Choroid plexus epithelial cell (primary cell): ENCODE results near the gene SLC9A3.

Experiments used
- DNase-seq: peaks from one replicate; pipeline ENCODE4 v3.0.0-alpha.2; 2010; ENCODE audit warnings: low read depth
- H3K4me3 ChIP-seq: 2 replicates; pipeline ENCODE4 v1.5.1; 2011; ENCODE audit warnings: low read depth, mild to moderate bottlenecking, control low read depth, low read length, moderate library complexity
- TF ChIP-seq, protein P1 (sequence below): conservative IDR thresholded peaks from 2 replicates; pipeline ENCODE4 v1.5.1; 2011; ENCODE audit warnings: low read depth, mild to moderate bottlenecking, control low read depth, inconsistent platforms, low read length, moderate library complexity

SLC9A3 gene

DNA sequence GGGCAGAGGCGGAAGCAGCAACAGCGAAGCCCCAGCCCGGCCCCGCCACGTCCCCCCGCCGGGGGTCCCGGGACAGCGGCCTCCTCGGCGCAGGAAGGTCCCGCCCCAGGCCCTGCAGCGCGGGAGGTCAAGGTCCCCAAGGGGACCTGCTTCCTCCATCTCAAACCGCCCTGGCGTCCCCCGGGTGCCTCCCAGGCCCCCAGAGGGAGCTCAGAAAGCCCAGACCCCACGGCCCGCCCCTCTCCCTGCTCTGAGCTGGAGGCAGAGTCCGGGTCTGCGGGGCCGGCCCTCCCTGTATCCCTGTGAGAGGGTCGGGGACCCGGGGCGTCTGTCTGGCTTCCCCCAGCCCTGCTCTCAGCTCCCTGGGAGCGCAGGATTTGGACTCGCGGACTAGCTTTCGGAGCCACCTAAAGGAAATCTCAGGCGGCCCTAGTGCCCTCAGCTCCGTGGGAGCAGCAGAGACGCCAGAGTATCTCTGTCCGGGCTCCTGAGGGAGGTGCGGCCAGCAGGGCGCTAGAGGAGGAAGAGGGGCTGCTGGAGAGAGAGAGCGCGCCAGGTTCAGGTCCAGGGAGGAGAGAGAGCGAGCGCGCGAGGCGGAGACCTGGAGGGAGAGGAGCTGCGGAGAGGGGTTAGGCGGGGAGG lies 50.6 kb downstream of the SLC9A3 start:
- H3K4me3 ChIP-seq, result peak overlapping the region; percentile 71
- DNase-seq, result peak; percentile 49
- TF ChIP-seq, protein P1, sequence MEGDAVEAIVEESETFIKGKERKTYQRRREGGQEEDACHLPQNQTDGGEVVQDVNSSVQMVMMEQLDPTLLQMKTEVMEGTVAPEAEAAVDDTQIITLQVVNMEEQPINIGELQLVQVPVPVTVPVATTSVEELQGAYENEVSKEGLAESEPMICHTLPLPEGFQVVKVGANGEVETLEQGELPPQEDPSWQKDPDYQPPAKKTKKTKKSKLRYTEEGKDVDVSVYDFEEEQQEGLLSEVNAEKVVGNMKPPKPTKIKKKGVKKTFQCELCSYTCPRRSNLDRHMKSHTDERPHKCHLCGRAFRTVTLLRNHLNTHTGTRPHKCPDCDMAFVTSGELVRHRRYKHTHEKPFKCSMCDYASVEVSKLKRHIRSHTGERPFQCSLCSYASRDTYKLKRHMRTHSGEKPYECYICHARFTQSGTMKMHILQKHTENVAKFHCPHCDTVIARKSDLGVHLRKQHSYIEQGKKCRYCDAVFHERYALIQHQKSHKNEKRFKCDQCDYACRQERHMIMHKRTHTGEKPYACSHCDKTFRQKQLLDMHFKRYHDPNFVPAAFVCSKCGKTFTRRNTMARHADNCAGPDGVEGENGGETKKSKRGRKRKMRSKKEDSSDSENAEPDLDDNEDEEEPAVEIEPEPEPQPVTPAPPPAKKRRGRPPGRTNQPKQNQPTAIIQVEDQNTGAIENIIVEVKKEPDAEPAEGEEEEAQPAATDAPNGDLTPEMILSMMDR, result no peak

GRCh38 chr5:472656-473550 lies 51.3 kb downstream of the SLC9A3 start:
- TF ChIP-seq, protein P1, result no peak
- peak; percentile 69 for DNase-seq
- H3K4me3 ChIP-seq, result peak overlapping the region; percentile 71

GRCh38 chr5:472076-472655 lies 52.1 kb downstream of the SLC9A3 start:
- peak; percentile 18 for DNase-seq
- peak overlapping the region; percentile 70 for H3K4me3 ChIP-seq
- TF ChIP-seq, protein P1, result no peak

DNA sequence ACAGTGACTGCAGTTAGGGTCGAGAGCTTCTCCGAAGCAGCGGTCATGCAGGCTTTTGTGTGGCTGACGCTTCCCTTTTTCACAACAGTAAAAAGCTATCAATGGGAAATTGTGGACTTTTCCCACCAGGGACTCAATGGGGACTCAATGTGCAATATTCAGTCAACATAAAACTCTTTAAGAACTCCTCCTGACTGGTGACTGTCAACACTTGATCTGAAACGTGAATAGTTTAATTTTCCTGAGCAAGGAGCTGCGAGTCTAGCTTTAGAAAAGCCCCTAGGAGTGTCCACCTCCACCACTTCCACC lies 52.5 kb downstream of the SLC9A3 start:
- DNase-seq, result no peak
- peak overlapping the region; percentile 70 for H3K4me3 ChIP-seq
- TF ChIP-seq, protein P1, result no peak

DNA sequence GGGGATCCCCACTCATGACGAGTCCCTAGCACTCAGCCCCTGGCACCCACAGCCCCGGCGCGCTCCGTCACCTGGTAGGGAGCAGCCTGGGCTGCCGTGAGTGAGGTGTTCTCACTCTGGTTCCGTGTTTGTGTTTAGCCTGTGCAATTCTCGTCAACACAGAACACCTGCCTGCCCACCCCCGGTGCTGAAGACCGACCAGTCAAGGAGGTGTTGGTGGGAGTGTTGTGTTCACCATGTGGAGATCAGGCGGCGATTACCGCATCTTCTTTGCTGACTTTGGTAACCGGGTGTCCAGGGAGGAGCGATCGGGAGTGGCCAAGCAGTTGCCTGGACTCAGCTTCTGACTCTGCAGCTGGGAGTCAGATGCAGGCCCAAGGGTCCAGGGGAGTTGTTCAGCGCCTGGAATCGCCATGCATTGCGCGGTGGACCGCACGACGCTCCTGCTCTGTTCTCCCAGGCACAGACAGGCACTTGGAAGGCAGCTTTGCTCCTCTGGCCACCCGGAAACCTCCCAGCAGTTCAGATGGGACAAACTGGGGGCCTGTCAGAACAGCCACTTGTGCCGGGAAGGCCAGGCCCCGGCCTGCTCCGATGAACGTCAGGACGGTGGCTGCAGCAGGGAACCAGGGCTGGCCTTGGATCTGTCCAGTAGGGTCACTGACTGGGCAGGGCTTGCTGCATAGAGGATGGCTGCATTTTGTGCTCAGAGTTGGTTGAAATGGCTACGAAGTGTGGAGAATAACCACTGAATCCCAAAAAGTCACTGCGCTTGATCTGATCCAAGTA lies 53.1 kb downstream of the SLC9A3 start:
- TF ChIP-seq, protein P1, result no peak
- H3K4me3 ChIP-seq, result no peak overlapping the region

GRCh38 chr5:469752-470483 lies 54.3 kb downstream of the SLC9A3 start:
- H3K4me3 ChIP-seq, result no peak overlapping the region
- DNase-seq, result no peak
- TF ChIP-seq, protein P1, result no peak

More for the DNA sequence above, 53.1 kb downstream of the SLC9A3 start:
- no peak for DNase-seq
